Calu3 (cell line): ENCODE measurements around the gene FLYWCH2. TPM values are rescaled to one million over a fixed set of nuclear protein-coding genes. Genes with fewer than 3 reads are reported as not detected.

ENCODE experiments used
- BruUV-seq: library from RNA; stranded (reverse); fragments of 400-500 nt; replicated peaks from 2 replicates; lab custom pipeline; 2021; lab: Mats Ljungman, UMichigan
- CTCF ChIA-PET: fragments of 300-600 bp; sonication (Branson Sonifier 250); formaldehyde crosslinking; loops from one replicate; lab custom pipeline; 2022; ENCODE audit warnings: antibody characterized with exemption; lab: Charles Lee
- DNase-seq: peaks from one replicate; pipeline ENCODE4 v3.0.0; 2022
- H3K27ac Mint-ChIP-seq: one replicate; pipeline ENCODE4 v1.8.0; 2022; ENCODE audit warnings: mixed read lengths; ENCODE audit not compliant: unreplicated experiment
- H3K27me3 Mint-ChIP-seq: one replicate; pipeline ENCODE4 v1.8.0; 2022; ENCODE audit warnings: mixed read lengths; ENCODE audit not compliant: unreplicated experiment
- H3K36me3 Mint-ChIP-seq: one replicate; pipeline ENCODE4 v1.8.0; 2022; ENCODE audit warnings: mild to moderate bottlenecking, moderate library complexity, mixed read lengths; ENCODE audit not compliant: insufficient read depth, unreplicated experiment
- H3K4me1 Mint-ChIP-seq: one replicate; pipeline ENCODE4 v1.8.0; 2022; ENCODE audit warnings: mild to moderate bottlenecking, low read depth, mixed read lengths; ENCODE audit not compliant: unreplicated experiment
- H3K4me3 Mint-ChIP-seq: one replicate; pipeline ENCODE4 v1.8.0; 2022; ENCODE audit warnings: mild to moderate bottlenecking, low read depth, moderate library complexity, mixed read lengths; ENCODE audit not compliant: unreplicated experiment
- H3K9me3 Mint-ChIP-seq: one replicate; pipeline ENCODE4 v1.8.0; 2022; ENCODE audit warnings: low read depth, mixed read lengths; ENCODE audit not compliant: unreplicated experiment
- intact Hi-C: fragments of 100-400 bp; cut with micrococcal nuclease; formaldehyde crosslinking; loops from one replicate; pipeline ENCODE4 v1.10.0; 2022; ENCODE audit not compliant: unreplicated experiment
- total RNA-seq: library from RNA; stranded (reverse); gene quantifications from 2 replicates; pipeline ENCODE4 v1.2.3, GENCODE V29; 2022
- TF ChIP-seq, protein P1 (sequence below): fragments of 200-600 bp; IDR thresholded peaks from one replicate; pipeline ENCODE4 v1.8.0; 2022; ENCODE audit warnings: antibody characterized with exemption; ENCODE audit not compliant: unreplicated experiment

The FLYWCH2 gene
- total RNA-seq, 1 experiment from 2014 or later: 13.0 TPM

DNA sequence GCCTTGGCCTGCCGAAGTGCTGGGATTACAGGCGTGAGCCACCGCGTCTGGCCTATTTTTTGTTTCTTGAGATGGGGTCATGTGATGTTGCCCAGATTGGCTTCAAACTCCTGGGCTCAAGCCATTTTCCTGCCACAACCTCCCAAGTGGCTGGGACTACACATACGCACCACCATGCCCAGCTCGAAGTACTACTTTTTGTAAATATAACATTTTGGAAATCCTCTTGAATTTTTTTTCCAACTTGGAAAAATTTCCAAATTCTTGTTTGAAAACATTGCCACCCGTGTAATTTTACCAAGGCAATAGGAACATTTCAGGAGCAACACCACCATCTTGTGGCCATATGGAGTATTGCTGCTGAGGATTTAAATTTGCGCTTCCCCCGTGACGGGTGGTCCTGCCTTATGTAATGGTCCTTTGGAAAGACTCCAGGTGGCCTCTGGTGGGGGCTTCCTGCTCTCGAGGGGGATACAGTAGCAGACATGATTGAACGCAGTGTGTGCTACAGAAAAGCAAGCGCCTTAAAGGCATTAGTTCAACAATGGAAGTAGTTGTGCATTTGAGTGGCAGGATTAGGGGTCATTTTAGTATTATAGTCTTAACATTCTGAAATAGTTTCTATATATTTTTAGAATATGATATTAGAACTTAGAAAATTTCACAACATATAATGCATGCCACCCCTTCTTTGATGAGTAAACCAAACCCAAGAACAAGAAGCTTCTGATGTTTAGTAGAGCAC, 36.7 kb downstream of the FLYWCH2 start:
- no TSS peak for BruUV-seq
- peaks cover 19% of the 10 kb centered on the region for H3K36me3 Mint-ChIP-seq
- H3K27me3 Mint-ChIP-seq: no peaks in the 10 kb centered on the region
- H3K9me3 Mint-ChIP-seq: no peaks in the 10 kb centered on the region
- no peak overlapping the region for H3K27ac Mint-ChIP-seq
- H3K4me1 Mint-ChIP-seq: no peaks in the 10 kb centered on the region
- TF ChIP-seq, protein P1, sequence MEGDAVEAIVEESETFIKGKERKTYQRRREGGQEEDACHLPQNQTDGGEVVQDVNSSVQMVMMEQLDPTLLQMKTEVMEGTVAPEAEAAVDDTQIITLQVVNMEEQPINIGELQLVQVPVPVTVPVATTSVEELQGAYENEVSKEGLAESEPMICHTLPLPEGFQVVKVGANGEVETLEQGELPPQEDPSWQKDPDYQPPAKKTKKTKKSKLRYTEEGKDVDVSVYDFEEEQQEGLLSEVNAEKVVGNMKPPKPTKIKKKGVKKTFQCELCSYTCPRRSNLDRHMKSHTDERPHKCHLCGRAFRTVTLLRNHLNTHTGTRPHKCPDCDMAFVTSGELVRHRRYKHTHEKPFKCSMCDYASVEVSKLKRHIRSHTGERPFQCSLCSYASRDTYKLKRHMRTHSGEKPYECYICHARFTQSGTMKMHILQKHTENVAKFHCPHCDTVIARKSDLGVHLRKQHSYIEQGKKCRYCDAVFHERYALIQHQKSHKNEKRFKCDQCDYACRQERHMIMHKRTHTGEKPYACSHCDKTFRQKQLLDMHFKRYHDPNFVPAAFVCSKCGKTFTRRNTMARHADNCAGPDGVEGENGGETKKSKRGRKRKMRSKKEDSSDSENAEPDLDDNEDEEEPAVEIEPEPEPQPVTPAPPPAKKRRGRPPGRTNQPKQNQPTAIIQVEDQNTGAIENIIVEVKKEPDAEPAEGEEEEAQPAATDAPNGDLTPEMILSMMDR: peak; percentile 84
- intact Hi-C loops: loop anchor here (2.0 kb wide), 1 partner anchor 45 kb away; no protein-coding TSS in a partner anchor
- CTCF ChIA-PET: interaction anchor here (0.7 to 1.0 kb wide), 3 partner anchors 28 to 45 kb away, joined by 3 to 5 read pairs (median 3); no protein-coding TSS in a partner anchor
- H3K4me3 Mint-ChIP-seq: no peak overlapping the region
- peak; percentile 64 for DNase-seq

DNA sequence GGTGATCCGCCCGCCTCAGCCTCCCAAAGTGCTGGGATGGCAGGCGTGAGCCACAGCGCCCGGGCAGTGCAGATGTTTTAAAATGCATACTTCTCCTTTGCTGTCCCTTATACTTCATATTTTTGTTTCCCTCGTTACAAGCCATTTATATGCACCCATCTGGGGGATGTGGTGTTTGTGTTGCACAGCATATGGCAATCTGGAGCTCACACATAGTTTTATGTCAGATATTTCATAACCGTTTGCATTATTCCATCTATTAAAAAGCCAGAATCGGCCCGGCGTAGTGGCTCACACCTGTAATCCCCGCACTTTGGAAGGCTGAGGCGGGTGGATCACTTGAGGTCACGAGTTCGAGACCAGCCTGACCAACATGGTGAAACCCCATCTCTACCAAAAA, 40.5 kb downstream of the FLYWCH2 start:
- TF ChIP-seq, protein P1: no peak
- CTCF ChIA-PET: no interaction called here
- intact Hi-C loops: no loop called here
- Mint-ChIP-seq H3K4me3 (no peak overlapping the region), H3K36me3 (peaks cover 16% of the 10 kb centered on the region), H3K27me3 (no peaks in the 10 kb centered on the region), H3K4me1 (peaks cover 15% of the 10 kb centered on the region), H3K9me3 (no peaks in the 10 kb centered on the region), H3K27ac (no peak overlapping the region)
- DNase-seq: no peak
- BruUV-seq: no TSS peak

DNA sequence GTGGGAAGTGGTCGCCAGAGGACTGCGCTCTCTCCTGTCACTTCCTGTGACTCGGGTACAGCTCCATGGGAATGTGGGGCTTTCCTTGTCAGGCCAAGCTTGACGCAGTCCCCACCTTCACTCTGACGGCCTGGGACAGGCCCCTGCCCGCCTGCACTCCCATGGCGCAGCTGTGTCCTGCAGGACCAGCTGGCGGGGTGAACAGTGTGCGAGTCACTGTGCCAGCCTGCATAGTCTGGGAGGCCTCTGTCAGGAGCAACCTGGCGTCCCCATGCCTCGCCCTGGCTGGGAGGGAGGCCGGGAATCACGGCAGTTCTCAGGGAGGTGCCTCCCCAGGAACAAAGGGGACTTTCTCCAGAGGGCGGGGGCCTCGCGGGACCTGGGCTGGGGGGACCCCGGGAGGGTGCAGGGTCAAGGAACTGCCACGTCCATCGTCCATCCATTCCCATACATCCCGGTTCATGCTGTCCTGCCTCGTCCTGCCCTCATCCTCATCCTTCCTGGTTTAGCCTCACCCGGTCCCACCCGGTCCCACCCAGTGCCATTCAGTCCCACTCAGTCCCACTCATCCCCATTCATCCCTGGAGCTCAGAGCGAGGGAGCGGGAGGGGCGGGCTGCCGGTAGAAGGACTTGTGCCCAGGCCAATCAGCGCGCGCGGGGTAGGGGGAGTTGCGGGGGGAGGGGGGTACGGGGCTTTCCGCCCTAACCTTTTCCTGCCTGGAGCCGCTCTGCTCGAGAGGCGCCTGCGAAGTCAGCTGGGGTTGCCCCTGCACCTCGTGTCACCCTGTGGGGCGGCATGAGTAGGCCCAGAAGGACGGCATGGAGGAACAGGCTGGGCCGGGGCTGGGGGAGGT, 42.1 kb downstream of the FLYWCH2 start:
- Mint-ChIP-seq H3K36me3 (peaks cover 8% of the 10 kb centered on the region), H3K4me3 (no peak overlapping the region), H3K27me3 (no peaks in the 10 kb centered on the region), H3K4me1 (peaks cover 15% of the 10 kb centered on the region), H3K9me3 (no peaks in the 10 kb centered on the region), H3K27ac (no peak overlapping the region)
- DNase-seq: no peak
- TF ChIP-seq, protein P1: no peak
- no TSS peak for BruUV-seq
- CTCF ChIA-PET: no interaction called here
- intact Hi-C loops: no loop called here

DNA sequence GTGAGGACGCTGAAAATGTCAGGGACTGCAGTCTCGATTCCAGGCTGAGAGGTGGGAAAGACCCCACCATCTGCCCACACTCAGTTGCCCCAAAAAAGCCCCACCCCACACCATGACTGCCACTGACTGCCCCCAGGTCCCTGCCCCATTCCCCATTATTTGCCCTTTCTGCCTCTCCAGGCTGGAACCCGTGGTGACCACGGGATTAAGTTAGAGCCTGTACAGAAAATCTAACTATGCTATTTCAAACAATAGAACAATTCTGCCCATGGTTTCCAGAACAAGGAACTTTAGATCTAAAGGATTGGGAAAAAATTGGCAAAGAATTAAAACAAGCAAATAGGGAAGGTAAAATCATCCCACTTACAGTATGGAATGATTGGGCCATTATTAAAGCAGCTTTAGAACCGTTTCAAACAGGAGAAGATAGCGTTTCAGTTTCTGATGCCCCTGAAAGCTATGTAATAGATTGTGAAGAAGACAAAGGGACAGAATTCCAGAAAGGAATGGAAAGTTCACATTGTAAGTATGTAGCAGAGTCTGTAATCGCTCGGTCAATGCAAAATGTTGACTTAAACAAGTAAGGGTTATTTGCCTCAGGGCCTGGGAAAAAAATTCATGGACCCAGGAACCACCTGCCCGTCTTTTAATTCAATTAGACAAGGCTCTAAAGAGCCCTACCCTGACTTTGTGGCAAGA, 43.1 kb downstream of the FLYWCH2 start:
- Mint-ChIP-seq H3K4me3 (peak overlapping the region; percentile 14), H3K9me3 (no peaks in the 10 kb centered on the region), H3K4me1 (peaks cover 15% of the 10 kb centered on the region), H3K27ac (no peak overlapping the region), H3K36me3 (peaks cover 8% of the 10 kb centered on the region), H3K27me3 (no peaks in the 10 kb centered on the region)
- no TSS peak for BruUV-seq
- DNase-seq: no peak
- TF ChIP-seq, protein P1: no peak
- intact Hi-C loops: no loop called here
- CTCF ChIA-PET: interaction anchor here (0.6 to 1.8 kb wide), 6 partner anchors 15 to 481 kb away, joined by 3 to 8 read pairs (median 7); partner anchors contain the start of gene FLYWCH1
